Left cardiac atrium (tissue), 4 donors: ENCODE data around the gene PAK6. TPM values are rescaled to one million over a fixed set of nuclear protein-coding genes. Genes with fewer than 3 reads are reported as not detected.

Source experiments
- ATAC-seq, 2 donors: fragments of 200-7000 bp; cut with Tn5 transposase; one replicate each; pipeline ENCODE4 v1.9.1; 2020; ENCODE audit warnings: mild to moderate bottlenecking in 2 of 2, moderate library complexity in 2 of 2
- DNase-seq: peaks from one replicate; pipeline ENCODE4 v3.0.0-alpha.2; 2020
- intact Hi-C, 2 donors: fragments of 100-400 bp; cut with DNase I; formaldehyde crosslinking; loops; one replicate each; pipeline versions ENCODE4 v1.14.1 to v1.15.1; 2022 to 2023
- total RNA-seq, 2 donors: library from RNA; stranded (reverse); fragmentation: NEBNext Ultra II Directional; extraction: Animal tissue kit (Norgen Biotek cat#: 25700); gene quantifications; one replicate each; pipeline ENCODE4 v1.2.1, GENCODE V29; 2021
- donor health status: DM: no; HTN: yes; CAD: no.
- donor health status: DM: no; HTN: yes; CAD: no; lungs with severe emphysema.
- donor health status: DM: yes; HTN: yes; CAD: no.
- donor health status: Dilated cardiomyopathy.

PAK6 gene
- total RNA-seq, 2 donors from 2014 or later, result 6.8 to 10.1 TPM

GRCh38 chr15:40313531-40314398, 74.9 kb downstream of the PAK6 start:
- peak; percentile 77 to 78 for ATAC-seq
- intact Hi-C loops, result no loop called here
- DNase-seq, result peak; percentile 62

GRCh38 chr15:40314723-40315276, 75.9 kb downstream of the PAK6 start:
- peak; percentile 3 for DNase-seq
- no peak for ATAC-seq
- intact Hi-C loops, result no loop called here

- intact Hi-C loops, result no loop called here
- no peak for DNase-seq
- no peak for ATAC-seq
These were observed 78.1 kb downstream of the PAK6 start for GRCh38 chr15:40316931-40317330.

- DNase-seq (no peak), ATAC-seq (no peak)
- intact Hi-C loops, result no loop called here
These were observed 78.7 kb downstream of the PAK6 start for GRCh38 chr15:40317580-40317979.

- intact Hi-C loops, result loop anchor here in 1 of 2 donors (5.0 kb wide), 1 partner anchor 102 kb away; no protein-coding TSS in a partner anchor
- ATAC-seq (no peak), DNase-seq (no peak)
These were observed 81.5 kb downstream of the PAK6 start for GRCh38 chr15:40320409-40320808.

GRCh38 chr15:40320931-40321371, 82.1 kb downstream of the PAK6 start:
- intact Hi-C loops, result loop anchor here in 1 of 2 donors (5.0 kb wide), 1 partner anchor 101 kb away; no protein-coding TSS in a partner anchor
- ATAC-seq (peak in 1 of 2 donors; percentile 7), DNase-seq (no peak)

GRCh38 chr15:40322531-40323238, 83.8 kb downstream of the PAK6 start:
- ATAC-seq (no peak), DNase-seq (peak; percentile 47)
- intact Hi-C loops, result loop anchor here in 1 of 2 donors (5.0 kb wide), 1 partner anchor 100 kb away; no protein-coding TSS in a partner anchor

GRCh38 chr15:40323239-40323952, 84.5 kb downstream of the PAK6 start, which contains the start of gene INAFM2:
Gene INAFM2 (plus strand): TSS chr15:40323692. CDS start chr15:40324056, 364 bp downstream.
- DNase-seq, result peak; percentile 94
- intact Hi-C loops, result loop anchor here in 1 of 2 donors (5.0 kb wide), 1 partner anchor 99 kb away; no protein-coding TSS in a partner anchor
- peak; percentile 89 to 90 for ATAC-seq

GRCh38 chr15:40323953-40324937, 85.4 kb downstream of the PAK6 start:
- intact Hi-C loops, result loop anchor here in 1 of 2 donors (5.0 kb wide), 1 partner anchor 98 kb away; no protein-coding TSS in a partner anchor
- peak; percentile 52 for DNase-seq
- peak; percentile 2 to 6 for ATAC-seq

GRCh38 chr15:40325188-40325587, 86.3 kb downstream of the PAK6 start:
- DNase-seq, result no peak
- intact Hi-C loops, result no loop called here
- ATAC-seq, result no peak

- intact Hi-C loops, result no loop called here
- no peak for ATAC-seq
- DNase-seq, result no peak
These were observed 86.8 kb downstream of the PAK6 start for GRCh38 chr15:40325700-40326099.

Other genes with a start within 250 kb of the PAK6 start
- 100 to 1,000 TPM; 174 to 197 TPM for gene SRP14, start 199.9 kb upstream of the PAK6 start, total RNA-seq
- 1 to 10 TPM; 1.9 to 5.0 TPM for gene BMF, start 130.2 kb upstream of the PAK6 start, total RNA-seq
- 1 to 10 TPM in 1 of 2 donors, under 1 TPM in 1; 0.71 to 1.3 TPM for gene BUB1B, start 78.0 kb upstream of the PAK6 start, total RNA-seq
- under 1 TPM in 1 of 2 donors, not detected in 1; 0.65 TPM for gene ANKRD63, start 44.0 kb downstream of the PAK6 start, total RNA-seq
- gene PLCB2, start 68.9 kb downstream of the PAK6 start, total RNA-seq, result 10 to 100 TPM in 1 of 2 donors, 1 to 10 TPM in 1; 8.4 to 13.5 TPM
- gene INAFM2, start 84.6 kb downstream of the PAK6 start, total RNA-seq, result 10 to 100 TPM; 53.4 to 76.6 TPM
- gene CCDC9B, start 101.9 kb downstream of the PAK6 start, total RNA-seq, result 10 to 100 TPM; 72.1 to 83.8 TPM
- not detected for gene PHGR1, start 112.0 kb downstream of the PAK6 start, total RNA-seq
- 1 to 10 TPM in 1 of 2 donors, under 1 TPM in 1; 0.31 to 6.5 TPM for gene DISP2, start 119.2 kb downstream of the PAK6 start, total RNA-seq
- gene KNSTRN, start 143.7 kb downstream of the PAK6 start, total RNA-seq, result 1 to 10 TPM; 7.2 to 8.0 TPM
- gene IVD, start 166.7 kb downstream of the PAK6 start, total RNA-seq, result 10 to 100 TPM; 58.4 to 63.4 TPM
- gene BAHD1, start 201.9 kb downstream of the PAK6 start, total RNA-seq, result 10 to 100 TPM; 14.5 to 14.8 TPM
- gene CHST14, start 231.9 kb downstream of the PAK6 start, total RNA-seq, result 10 to 100 TPM in 1 of 2 donors, 1 to 10 TPM in 1; 9.9 to 10.7 TPM